Tibial artery (tissue), 4 donors: ENCODE data around the gene CAPN1.

ENCODE experiments used
- DNase-seq, 2 donors: peaks; one replicate each; pipeline ENCODE4 v3.0.0-alpha.2; 2019
- H3K27ac ChIP-seq, 2 donors: fragments of 200-600 bp; sonication (generic) in 1 of 2; 1 replicate in 1 of 2; 2 replicates in 1 of 2; pipeline ENCODE4 v1.5.1; 2018 to 2019; ENCODE audit warnings: mild to moderate bottlenecking in 1 of 2
- H3K27me3 ChIP-seq, 2 donors: fragments of 200-600 bp; sonication (generic) in 1 of 2; one replicate each; pipeline versions ENCODE4 v1.5.1 to v1.6.0; 2016 to 2019
- H3K36me3 ChIP-seq, 3 donors: fragments of 200-600 bp; sonication (generic) in 2 of 3; one replicate each; pipeline ENCODE4 v1.5.1; 2016 to 2019; ENCODE audit warnings: mild to moderate bottlenecking in 2 of 3
- H3K4me1 ChIP-seq, 4 donors: fragments of 200-600 bp; sonication (generic) in 2 of 4; 1 replicate in 3 of 4; 2 replicates in 1 of 4; pipeline ENCODE4 v1.5.1; 2016 to 2019
- H3K4me3 ChIP-seq, 2 donors: fragments of 200-600 bp; sonication (generic) in 1 of 2; 1 replicate in 1 of 2; 2 replicates in 1 of 2; pipeline ENCODE4 v1.5.1; 2018 to 2019; ENCODE audit warnings: mild to moderate bottlenecking in 2 of 2
- H3K9me3 ChIP-seq, 3 donors: fragments of 200-600 bp; sonication (generic) in 1 of 3; one replicate each; pipeline ENCODE4 v1.5.1; 2016 to 2019
- intact Hi-C: fragments of 100-400 bp; cut with DNase I; formaldehyde crosslinking; loops from one replicate; pipeline ENCODE4 v1.15.0; 2023; ENCODE audit warnings: low total_unique reads
- TF ChIP-seq, protein P1 (sequence below), 2 experiments: fragments of 200-600 bp in 1 of 2; fragments of 450-650 bp in 1 of 2; IDR thresholded peaks; one replicate each; pipeline ENCODE4 v1.5.1; 2017 to 2019; ENCODE audit warnings: antibody characterized with exemption in 2 of 2, mild to moderate bottlenecking in 1 of 2, moderate library complexity in 1 of 2

CAPN1 gene

DNA sequence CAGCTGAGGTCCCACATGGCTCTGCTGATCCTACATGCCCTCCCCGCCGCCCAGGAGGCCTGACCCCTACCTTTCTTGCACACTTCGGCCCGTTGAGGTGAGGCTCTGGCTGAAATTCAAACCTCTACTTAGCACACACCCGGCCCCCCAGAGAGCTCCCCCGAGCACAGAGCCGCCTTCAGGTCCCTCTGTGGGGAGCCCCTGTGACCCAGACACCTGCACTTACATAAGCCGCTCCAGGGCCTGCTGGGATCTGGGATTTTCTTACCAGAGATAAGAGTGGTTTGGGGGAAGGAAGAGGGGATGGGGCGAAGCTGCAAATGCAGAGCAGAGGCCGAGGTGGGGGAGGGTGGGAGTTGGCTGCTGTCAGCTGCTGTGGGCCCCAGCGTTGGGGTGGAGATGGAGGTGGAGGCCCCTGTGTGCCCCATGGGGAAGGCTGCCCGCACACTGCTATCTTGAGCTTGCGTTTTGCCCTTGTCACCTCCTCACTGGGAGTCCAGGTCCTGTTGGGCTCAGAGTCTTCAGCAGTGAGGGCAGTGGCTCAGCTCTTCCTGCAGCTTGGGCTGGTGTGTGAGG, 30.6 kb downstream of the CAPN1 start:
- no peak overlapping the region for H3K27ac ChIP-seq
- TF ChIP-seq, protein P1, sequence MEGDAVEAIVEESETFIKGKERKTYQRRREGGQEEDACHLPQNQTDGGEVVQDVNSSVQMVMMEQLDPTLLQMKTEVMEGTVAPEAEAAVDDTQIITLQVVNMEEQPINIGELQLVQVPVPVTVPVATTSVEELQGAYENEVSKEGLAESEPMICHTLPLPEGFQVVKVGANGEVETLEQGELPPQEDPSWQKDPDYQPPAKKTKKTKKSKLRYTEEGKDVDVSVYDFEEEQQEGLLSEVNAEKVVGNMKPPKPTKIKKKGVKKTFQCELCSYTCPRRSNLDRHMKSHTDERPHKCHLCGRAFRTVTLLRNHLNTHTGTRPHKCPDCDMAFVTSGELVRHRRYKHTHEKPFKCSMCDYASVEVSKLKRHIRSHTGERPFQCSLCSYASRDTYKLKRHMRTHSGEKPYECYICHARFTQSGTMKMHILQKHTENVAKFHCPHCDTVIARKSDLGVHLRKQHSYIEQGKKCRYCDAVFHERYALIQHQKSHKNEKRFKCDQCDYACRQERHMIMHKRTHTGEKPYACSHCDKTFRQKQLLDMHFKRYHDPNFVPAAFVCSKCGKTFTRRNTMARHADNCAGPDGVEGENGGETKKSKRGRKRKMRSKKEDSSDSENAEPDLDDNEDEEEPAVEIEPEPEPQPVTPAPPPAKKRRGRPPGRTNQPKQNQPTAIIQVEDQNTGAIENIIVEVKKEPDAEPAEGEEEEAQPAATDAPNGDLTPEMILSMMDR (IDR thresholded peaks at IDR 0.05) = no peak
- DNase-seq = peak in 1 of 2 donors; percentile 63
- no peaks in the 10 kb centered on the region for H3K4me1 ChIP-seq
- H3K36me3 ChIP-seq = peaks cover 40 to 52% (median 48%) of the 10 kb centered on the region in 3 donors
- H3K9me3 ChIP-seq = no peaks in the 10 kb centered on the region
- H3K4me3 ChIP-seq = no peak overlapping the region
- no peaks in the 10 kb centered on the region for H3K27me3 ChIP-seq
- intact Hi-C loops = no loop called here

DNA sequence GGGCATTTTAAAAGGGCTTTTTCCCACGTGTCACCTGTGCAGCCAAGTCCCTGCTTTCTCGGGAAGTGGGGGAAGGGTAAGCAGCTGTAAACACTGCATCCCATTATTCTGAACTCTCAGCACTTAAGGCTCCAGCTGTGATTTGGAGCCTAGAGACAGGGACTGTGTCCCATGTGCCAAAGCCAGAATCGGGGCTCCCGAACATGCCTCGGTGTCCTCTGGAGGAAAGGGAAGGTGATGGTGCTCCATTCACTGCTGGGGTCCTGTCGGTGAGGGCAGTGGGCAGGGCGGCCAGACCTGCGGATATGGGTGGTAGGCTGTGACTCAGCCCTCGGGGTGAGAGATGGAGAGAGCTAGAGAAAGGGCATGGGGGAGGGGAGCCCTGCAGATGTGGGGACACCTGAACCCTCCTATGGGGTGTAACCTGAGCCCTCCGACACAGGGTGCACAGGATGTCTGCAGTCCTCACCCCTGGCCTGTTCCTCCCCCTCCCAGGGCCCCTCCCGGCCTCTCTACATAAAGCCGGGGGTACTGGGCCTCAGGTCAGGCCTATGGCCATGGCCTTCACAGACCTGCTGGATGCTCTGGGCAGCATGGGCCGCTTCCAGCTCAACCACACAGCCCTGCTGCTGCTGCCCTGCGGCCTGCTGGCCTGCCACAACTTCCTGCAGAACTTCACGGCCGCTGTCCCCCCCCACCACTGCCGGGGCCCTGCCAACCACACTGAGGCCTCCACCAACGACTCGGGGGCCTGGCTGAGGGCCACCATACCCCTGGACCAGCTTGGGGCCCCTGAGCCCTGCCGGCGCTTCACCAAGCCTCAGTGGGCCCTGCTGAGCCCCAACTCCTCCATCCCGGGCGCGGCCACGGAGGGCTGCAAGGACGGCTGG, 31.8 kb downstream of the CAPN1 start:
- no peaks in the 10 kb centered on the region for H3K9me3 ChIP-seq
- H3K27me3 ChIP-seq = no peaks in the 10 kb centered on the region
- intact Hi-C loops = no loop called here
- peaks cover 31 to 40% (median 35%) of the 10 kb centered on the region in 3 donors for H3K36me3 ChIP-seq
- H3K4me3 ChIP-seq = no peak overlapping the region
- TF ChIP-seq, protein P1 (IDR thresholded peaks at IDR 0.05) = no peak
- peak in 1 of 2 donors; percentile 61 for DNase-seq
- no peaks in the 10 kb centered on the region for H3K4me1 ChIP-seq
- no peak overlapping the region for H3K27ac ChIP-seq

- Histone ChIP-seq H3K9me3 (no peaks in the 10 kb centered on the region), H3K4me3 (no peak overlapping the region), H3K36me3 (peaks cover 25 to 32% (median 28%) of the 10 kb centered on the region in 3 donors), H3K4me1 (no peaks in the 10 kb centered on the region), H3K27ac (no peak overlapping the region), H3K27me3 (no peaks in the 10 kb centered on the region)
- TF ChIP-seq, protein P1 (IDR thresholded peaks at IDR 0.05) = no peak
- peak in 1 of 2 donors; percentile 48 for DNase-seq
- intact Hi-C loops = no loop called here
Observed at GRCh38 chr11:65214212-65214845, 32.6 kb downstream of the CAPN1 start.

GRCh38 chr11:65215441-65216076, 33.8 kb downstream of the CAPN1 start:
- TF ChIP-seq, protein P1 (IDR thresholded peaks at IDR 0.05) = no peak

DNA sequence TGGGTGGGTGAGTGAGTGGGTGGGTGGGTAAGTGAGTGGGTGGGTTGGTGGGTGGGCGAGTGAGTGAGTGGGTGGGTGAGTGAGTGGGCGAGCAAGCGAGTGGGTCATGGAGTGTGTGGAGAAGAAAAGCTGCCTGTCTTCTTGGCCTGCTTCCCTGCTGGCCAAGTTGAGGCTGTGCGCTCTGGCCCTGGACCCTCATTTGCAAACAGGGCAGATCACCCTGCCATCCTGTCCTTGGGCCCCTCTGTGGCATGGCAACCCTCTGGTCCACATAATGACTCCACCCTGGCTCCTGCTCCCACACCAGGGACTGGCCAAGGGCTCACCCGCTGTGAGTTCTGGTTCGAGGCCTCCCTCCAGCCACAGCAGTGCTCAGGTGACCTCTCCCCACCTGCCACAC, 35.1 kb downstream of the CAPN1 start:
- no peaks in the 10 kb centered on the region for H3K9me3 ChIP-seq
- peak in 1 of 2 donors; percentile 21 for DNase-seq
- intact Hi-C loops = no loop called here
- no peaks in the 10 kb centered on the region for H3K27me3 ChIP-seq
- H3K27ac ChIP-seq = no peak overlapping the region
- no peak overlapping the region for H3K4me3 ChIP-seq
- TF ChIP-seq, protein P1 (IDR thresholded peaks at IDR 0.05) = no peak
- no peaks in the 10 kb centered on the region for H3K4me1 ChIP-seq
- peaks cover under 1 to 7% (median 3%) of the 10 kb centered on the region in 3 donors for H3K36me3 ChIP-seq

More at GRCh38 chr11:65215441-65216076, 33.8 kb downstream of the CAPN1 start:
- Histone ChIP-seq H3K36me3 (peaks cover 13 to 20% (median 15%) of the 10 kb centered on the region in 3 donors), H3K4me1 (no peaks in the 10 kb centered on the region), H3K9me3 (no peaks in the 10 kb centered on the region), H3K4me3 (no peak overlapping the region), H3K27me3 (no peaks in the 10 kb centered on the region), H3K27ac (no peak overlapping the region)
- no peak for DNase-seq
- intact Hi-C loops = no loop called here
